KOPT-K1 (cell line): ENCODE results near the gene DNER.
"Not testable (repeated sequence)": the region's sequence is repeated elsewhere in the genome, so short reads cannot be mapped to it uniquely, and the experiment has no call there.

Experiments
- H3K27ac ChIP-seq: fragments of 200-600 bp; sonication (generic); 2 replicates; pipeline ENCODE4 v1.5.1; 2016; ENCODE audit warnings: antibody characterized with exemption, mild to moderate bottlenecking, low read depth, low read length; ENCODE audit not compliant: poor library complexity, severe bottlenecking
- H3K36me3 ChIP-seq: fragments of 200-600 bp; sonication (generic); 2 replicates; pipeline ENCODE4 v1.5.1; 2017; ENCODE audit warnings: antibody characterized with exemption, mild to moderate bottlenecking, low read length, moderate library complexity; ENCODE audit not compliant: insufficient read depth
- H3K9me3 ChIP-seq: fragments of 200-600 bp; sonication (generic); 2 replicates; pipeline ENCODE4 v1.5.1; 2017; ENCODE audit warnings: antibody characterized with exemption, low read length, mild to moderate bottlenecking; ENCODE audit not compliant: insufficient read depth, poor library complexity, severe bottlenecking

Gene DNER

GRCh38 chr2:229714080-229714735, at the start of gene DNER:
Gene DNER (minus strand): TSS chr2:229714555. CDS start chr2:229714423, 132 bp downstream.
- Histone ChIP-seq H3K9me3 (peaks cover 13% of the 10 kb centered on the region), H3K27ac (no peak within 1 kb of the TSS), H3K36me3 (no peaks in the 10 kb centered on the region)

- Histone ChIP-seq H3K36me3 (peaks cover 40% of the 10 kb centered on the region), H3K27ac (no peak overlapping the region), H3K9me3 (no peaks in the 10 kb centered on the region)
These were observed 47.3 kb upstream of the DNER start for GRCh38 chr2:229761663-229762062.

- not testable (repeated sequence) for H3K27ac ChIP-seq, H3K9me3 ChIP-seq, H3K36me3 ChIP-seq
These were observed 43.1 kb upstream of the DNER start for GRCh38 chr2:229757462-229757861.

- Histone ChIP-seq H3K9me3 (no peaks in the 10 kb centered on the region), H3K27ac (no peak overlapping the region), H3K36me3 (no peaks in the 10 kb centered on the region)
These were observed 38.8 kb upstream of the DNER start for GRCh38 chr2:229752970-229753729.

GRCh38 chr2:229749779-229750178, 35.4 kb upstream of the DNER start:
- no peak overlapping the region for H3K27ac ChIP-seq

GRCh38 chr2:229748950-229749349, 34.6 kb upstream of the DNER start:
- H3K27ac ChIP-seq, result no peak overlapping the region
- H3K9me3 ChIP-seq, result no peaks in the 10 kb centered on the region
- H3K36me3 ChIP-seq, result no peaks in the 10 kb centered on the region

More at GRCh38 chr2:229749779-229750178, 35.4 kb upstream of the DNER start:
- H3K9me3 ChIP-seq, result no peaks in the 10 kb centered on the region
- H3K36me3 ChIP-seq, result no peaks in the 10 kb centered on the region

- not testable (repeated sequence) for H3K36me3 ChIP-seq, H3K27ac ChIP-seq
- H3K9me3 ChIP-seq, result peaks cover 11% of the 10 kb centered on the region
These were observed 28.3 kb upstream of the DNER start for GRCh38 chr2:229742691-229743090.

- H3K9me3 ChIP-seq, result peaks cover 22% of the 10 kb centered on the region
- no peaks in the 10 kb centered on the region for H3K36me3 ChIP-seq
- H3K27ac ChIP-seq, result no peak overlapping the region
These were observed 25.9 kb upstream of the DNER start for GRCh38 chr2:229740279-229740678.

GRCh38 chr2:229738024-229738625, 23.8 kb upstream of the DNER start:
- Histone ChIP-seq H3K36me3 (no peaks in the 10 kb centered on the region), H3K9me3 (peaks cover 22% of the 10 kb centered on the region), H3K27ac (no peak overlapping the region)

GRCh38 chr2:229734410-229734809, 20.1 kb upstream of the DNER start:
- Histone ChIP-seq H3K9me3 (peaks cover 18% of the 10 kb centered on the region), H3K27ac (no peak overlapping the region), H3K36me3 (no peaks in the 10 kb centered on the region)

- H3K9me3 ChIP-seq, result peaks cover 18% of the 10 kb centered on the region
- no peak overlapping the region for H3K27ac ChIP-seq
- H3K36me3 ChIP-seq, result no peaks in the 10 kb centered on the region
These were observed 19.4 kb upstream of the DNER start for GRCh38 chr2:229733611-229734245.

GRCh38 chr2:229732897-229733296, 18.5 kb upstream of the DNER start:
- peaks cover 13% of the 10 kb centered on the region for H3K9me3 ChIP-seq
- H3K27ac ChIP-seq, result no peak overlapping the region

GRCh38 chr2:229731916-229732315, 17.6 kb upstream of the DNER start:
- Histone ChIP-seq H3K9me3 (peaks cover 3% of the 10 kb centered on the region), H3K36me3 (no peaks in the 10 kb centered on the region), H3K27ac (no peak overlapping the region)

More at GRCh38 chr2:229732897-229733296, 18.5 kb upstream of the DNER start:
- H3K36me3 ChIP-seq, result no peaks in the 10 kb centered on the region

GRCh38 chr2:229731363-229731762, 17.0 kb upstream of the DNER start:
- no peaks in the 10 kb centered on the region for H3K36me3 ChIP-seq
- no peak overlapping the region for H3K27ac ChIP-seq
- no peaks in the 10 kb centered on the region for H3K9me3 ChIP-seq

- Histone ChIP-seq H3K9me3 (no peaks in the 10 kb centered on the region), H3K36me3 (no peaks in the 10 kb centered on the region), H3K27ac (no peak overlapping the region)
These were observed 14.0 kb upstream of the DNER start for GRCh38 chr2:229728370-229728769.
